Measurements from ENCODE around the gene PFKM. TPM values are rescaled to one million over a fixed set of nuclear protein-coding genes. Genes with fewer than 3 reads are reported as not detected.

The PFKM gene
- total RNA-seq, 6 experiments from 2014 or later: 67.7 to 87.1 (median 73.3) TPM

DNA sequence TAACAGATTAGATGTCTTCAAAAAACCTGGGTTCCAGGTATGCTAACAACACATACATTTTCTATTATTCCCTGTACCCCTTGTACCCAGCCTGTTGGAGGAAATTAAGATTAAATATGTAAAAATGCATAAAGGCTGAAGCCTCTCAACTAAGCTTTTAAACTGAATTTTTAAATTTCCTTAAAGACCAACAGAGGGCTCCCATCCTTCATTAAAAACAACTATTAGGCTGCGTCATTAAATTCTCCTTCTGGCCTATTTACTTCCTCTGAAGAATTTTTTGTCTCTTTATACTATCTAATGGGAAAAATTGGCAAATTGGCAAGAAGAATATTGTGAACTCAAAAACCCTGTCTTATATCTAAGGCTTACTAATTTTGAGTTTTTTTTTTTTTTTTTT is 35.1 kb upstream of the PFKM start:
- Mint-ChIP-seq H3K27ac (no peak overlapping the region), H3K27me3 (ENCODE audit: insufficient read depth) (no peaks in the 10 kb centered on the region), H3K4me1 (ENCODE audit: low read depth) (peaks cover under 1% of the 10 kb centered on the region; the same call in 1 of the 2 replicates), H3K9me3 (no peaks in the 10 kb centered on the region), H3K4me3 (no peak overlapping the region), H3K36me3 (ENCODE audit: low read depth) (peaks cover 4% of the 10 kb centered on the region; the same call in 1 of the 2 replicates)
- TF ChIP-seq, protein P1, sequence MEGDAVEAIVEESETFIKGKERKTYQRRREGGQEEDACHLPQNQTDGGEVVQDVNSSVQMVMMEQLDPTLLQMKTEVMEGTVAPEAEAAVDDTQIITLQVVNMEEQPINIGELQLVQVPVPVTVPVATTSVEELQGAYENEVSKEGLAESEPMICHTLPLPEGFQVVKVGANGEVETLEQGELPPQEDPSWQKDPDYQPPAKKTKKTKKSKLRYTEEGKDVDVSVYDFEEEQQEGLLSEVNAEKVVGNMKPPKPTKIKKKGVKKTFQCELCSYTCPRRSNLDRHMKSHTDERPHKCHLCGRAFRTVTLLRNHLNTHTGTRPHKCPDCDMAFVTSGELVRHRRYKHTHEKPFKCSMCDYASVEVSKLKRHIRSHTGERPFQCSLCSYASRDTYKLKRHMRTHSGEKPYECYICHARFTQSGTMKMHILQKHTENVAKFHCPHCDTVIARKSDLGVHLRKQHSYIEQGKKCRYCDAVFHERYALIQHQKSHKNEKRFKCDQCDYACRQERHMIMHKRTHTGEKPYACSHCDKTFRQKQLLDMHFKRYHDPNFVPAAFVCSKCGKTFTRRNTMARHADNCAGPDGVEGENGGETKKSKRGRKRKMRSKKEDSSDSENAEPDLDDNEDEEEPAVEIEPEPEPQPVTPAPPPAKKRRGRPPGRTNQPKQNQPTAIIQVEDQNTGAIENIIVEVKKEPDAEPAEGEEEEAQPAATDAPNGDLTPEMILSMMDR (IDR thresholded peaks at IDR 0.05): peak; percentile 54
- no peak for DNase-seq

DNA sequence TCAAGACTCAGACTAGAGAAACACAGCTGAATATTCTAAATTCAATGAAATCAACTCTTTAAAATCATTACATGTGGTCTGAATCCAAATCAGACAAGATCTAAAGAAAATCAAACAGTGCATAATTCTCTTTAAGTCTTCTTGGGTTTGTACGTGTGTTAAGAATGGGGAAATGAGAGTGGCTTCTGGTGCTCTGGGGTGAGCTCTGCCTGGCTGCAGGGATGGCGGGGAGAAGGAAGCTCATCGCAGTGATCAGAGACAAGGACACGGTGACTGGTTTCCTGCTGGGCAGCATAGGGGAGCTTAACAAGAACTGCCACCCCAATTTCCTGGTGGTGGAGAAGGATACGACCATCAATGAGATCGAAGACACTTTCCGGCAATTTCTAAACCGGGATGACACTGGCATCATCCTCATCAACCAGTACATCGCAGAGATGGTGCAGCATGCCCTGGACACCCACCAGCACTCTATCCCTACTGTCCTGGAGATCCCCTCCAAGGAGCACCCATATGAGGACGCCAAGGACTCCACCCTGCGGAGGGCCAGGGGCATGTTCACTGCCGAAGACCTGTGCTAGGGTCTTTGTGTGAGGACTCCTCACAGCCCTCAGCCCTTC is 34.2 kb upstream of the PFKM start:
- no peak overlapping the region for H3K27ac Mint-ChIP-seq
- H3K36me3 Mint-ChIP-seq (ENCODE audit: low read depth): peaks cover 4% of the 10 kb centered on the region; the same call in 1 of the 2 replicates
- H3K4me3 Mint-ChIP-seq: no peak overlapping the region
- DNase-seq: no peak
- H3K4me1 Mint-ChIP-seq (ENCODE audit: low read depth): no peaks in the 10 kb centered on the region
- H3K27me3 Mint-ChIP-seq (ENCODE audit: insufficient read depth): no peaks in the 10 kb centered on the region
- no peaks in the 10 kb centered on the region for H3K9me3 Mint-ChIP-seq
- TF ChIP-seq, protein P1 (IDR thresholded peaks at IDR 0.05): no peak

DNA sequence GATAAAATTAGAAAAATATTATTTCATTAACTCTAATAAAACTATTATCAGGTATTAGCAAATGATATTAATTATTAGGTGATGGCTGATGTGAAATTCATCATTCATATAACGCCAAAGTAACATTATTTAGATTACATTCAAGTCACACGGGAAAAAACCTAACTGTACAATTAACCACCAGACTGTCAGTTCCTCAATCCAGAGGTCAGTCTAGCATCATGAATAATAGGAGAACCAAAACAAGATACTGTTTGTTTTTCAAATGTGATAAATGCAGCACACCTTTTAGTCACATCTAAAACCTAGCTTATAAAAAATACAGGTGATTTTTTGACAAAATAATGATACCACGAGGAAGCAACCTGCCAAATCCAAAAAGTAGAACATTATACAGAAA is 32.8 kb upstream of the PFKM start:
- H3K27ac Mint-ChIP-seq: no peak overlapping the region
- no peaks in the 10 kb centered on the region for H3K27me3 Mint-ChIP-seq (ENCODE audit: insufficient read depth)
- H3K4me3 Mint-ChIP-seq: no peak overlapping the region
- TF ChIP-seq, protein P1 (IDR thresholded peaks at IDR 0.05): no peak
- H3K4me1 Mint-ChIP-seq (ENCODE audit: low read depth): no peaks in the 10 kb centered on the region
- DNase-seq: no peak
- no peaks in the 10 kb centered on the region for H3K9me3 Mint-ChIP-seq
- peaks cover 4% of the 10 kb centered on the region; the same call in 1 of the 2 replicates for H3K36me3 Mint-ChIP-seq (ENCODE audit: low read depth)

DNA sequence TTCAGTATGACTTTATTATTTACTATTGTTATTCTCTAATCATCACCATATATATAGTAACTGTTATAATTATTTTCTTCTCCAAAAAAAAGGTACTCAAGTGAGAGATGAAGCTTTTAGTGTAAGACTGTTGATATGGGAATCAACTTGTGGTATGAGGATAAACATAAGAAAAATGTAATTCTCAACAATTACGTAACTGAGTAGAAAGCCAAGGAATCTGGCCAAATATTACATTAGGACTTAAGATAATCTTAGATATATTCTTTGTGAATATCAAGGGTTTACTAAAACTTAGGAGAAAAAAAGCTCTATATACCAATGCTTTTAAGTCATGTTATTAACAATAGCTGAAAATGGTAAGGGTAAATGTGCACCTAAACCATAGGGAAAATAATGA is 26.6 kb upstream of the PFKM start:
- H3K27ac Mint-ChIP-seq: no peak overlapping the region
- no peaks in the 10 kb centered on the region for H3K4me1 Mint-ChIP-seq (ENCODE audit: low read depth)
- no peak overlapping the region for H3K4me3 Mint-ChIP-seq
- no peaks in the 10 kb centered on the region for H3K36me3 Mint-ChIP-seq (ENCODE audit: low read depth)
- DNase-seq: no peak
- H3K27me3 Mint-ChIP-seq (ENCODE audit: insufficient read depth): no peaks in the 10 kb centered on the region
- H3K9me3 Mint-ChIP-seq: no peaks in the 10 kb centered on the region
- TF ChIP-seq, protein P1 (IDR thresholded peaks at IDR 0.05): no peak

DNA sequence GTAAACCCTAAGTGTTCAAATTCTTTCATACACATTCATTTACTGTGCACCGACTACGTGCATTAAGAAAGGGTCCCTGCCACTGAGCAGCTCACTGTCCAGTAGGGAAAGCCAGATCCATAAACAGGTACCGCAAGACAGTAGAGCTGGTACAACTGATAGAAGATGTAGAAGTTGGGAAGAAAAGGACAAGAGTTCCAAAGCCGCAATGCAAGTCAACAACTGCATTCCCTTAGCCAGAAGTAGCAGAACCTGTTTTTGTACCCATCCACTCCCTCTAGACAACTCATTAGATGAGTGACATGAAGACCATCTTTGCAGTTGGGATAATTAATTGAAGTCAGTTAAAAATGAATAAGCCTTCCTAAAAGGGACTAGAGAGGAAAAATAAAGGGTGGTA is 14.6 kb upstream of the PFKM start:
- TF ChIP-seq, protein P1 (IDR thresholded peaks at IDR 0.05): no peak
- Mint-ChIP-seq H3K27ac (peak overlapping the region; percentile 27), H3K36me3 (ENCODE audit: low read depth) (no peaks in the 10 kb centered on the region; the same call in 1 of the 2 replicates), H3K4me3 (peak overlapping the region; percentile 95), H3K9me3 (no peaks in the 10 kb centered on the region), H3K4me1 (ENCODE audit: low read depth) (peaks cover 28% of the 10 kb centered on the region), H3K27me3 (ENCODE audit: insufficient read depth) (no peaks in the 10 kb centered on the region; the same call in 1 of the 2 replicates)
- DNase-seq: no peak

Measured in HFFc6 (cell line).